ENCODE data around the gene LGR4. TPM values are rescaled to one million over a fixed set of nuclear protein-coding genes. Genes with fewer than 3 reads are reported as not detected.

The LGR4 gene
- total and polyA plus RNA-seq, 9 of the 15 experiments (the other 6 are each of a cell fraction or from before 2014, with no cell fraction given) = 0.94 to 10.1 (median 5.8) TPM

DNA sequence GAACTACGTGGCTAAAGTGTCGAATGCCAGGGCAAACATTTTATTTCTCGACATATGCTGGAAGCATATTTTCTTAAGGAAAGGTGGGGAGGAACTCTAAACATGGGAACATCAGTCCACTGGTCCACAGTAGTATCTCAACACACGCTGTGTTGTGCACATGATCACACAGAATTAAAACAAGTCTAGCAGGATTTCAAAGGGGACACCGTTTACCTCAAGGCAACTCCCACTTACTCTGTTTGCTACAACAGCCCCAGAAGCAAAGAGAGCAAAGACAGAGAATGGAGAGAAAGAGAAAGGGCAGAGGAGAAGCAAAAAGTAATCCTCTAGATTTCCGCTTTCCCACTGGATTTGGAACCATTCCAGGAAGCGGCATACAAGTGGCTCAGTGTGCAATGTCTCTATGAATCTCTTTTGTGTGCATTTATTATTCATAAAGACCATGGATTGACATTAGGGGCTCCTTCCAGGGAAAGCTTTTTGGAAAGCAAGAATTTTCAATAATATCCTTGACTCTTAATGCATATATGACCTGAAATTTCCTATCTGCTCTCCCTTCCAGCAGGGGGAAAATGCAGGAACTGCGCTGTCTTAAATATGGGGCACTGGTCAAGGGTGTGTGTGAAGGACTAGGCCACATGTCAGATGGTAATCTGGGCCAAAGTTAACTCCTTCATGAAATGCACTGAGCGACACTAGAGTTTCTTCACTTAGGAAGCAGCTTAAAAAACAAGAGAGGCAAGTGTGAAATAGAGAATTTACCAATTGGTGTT lies 74.8 kb downstream of the LGR4 start (continued):
- TF ChIP-seq, protein P1, sequence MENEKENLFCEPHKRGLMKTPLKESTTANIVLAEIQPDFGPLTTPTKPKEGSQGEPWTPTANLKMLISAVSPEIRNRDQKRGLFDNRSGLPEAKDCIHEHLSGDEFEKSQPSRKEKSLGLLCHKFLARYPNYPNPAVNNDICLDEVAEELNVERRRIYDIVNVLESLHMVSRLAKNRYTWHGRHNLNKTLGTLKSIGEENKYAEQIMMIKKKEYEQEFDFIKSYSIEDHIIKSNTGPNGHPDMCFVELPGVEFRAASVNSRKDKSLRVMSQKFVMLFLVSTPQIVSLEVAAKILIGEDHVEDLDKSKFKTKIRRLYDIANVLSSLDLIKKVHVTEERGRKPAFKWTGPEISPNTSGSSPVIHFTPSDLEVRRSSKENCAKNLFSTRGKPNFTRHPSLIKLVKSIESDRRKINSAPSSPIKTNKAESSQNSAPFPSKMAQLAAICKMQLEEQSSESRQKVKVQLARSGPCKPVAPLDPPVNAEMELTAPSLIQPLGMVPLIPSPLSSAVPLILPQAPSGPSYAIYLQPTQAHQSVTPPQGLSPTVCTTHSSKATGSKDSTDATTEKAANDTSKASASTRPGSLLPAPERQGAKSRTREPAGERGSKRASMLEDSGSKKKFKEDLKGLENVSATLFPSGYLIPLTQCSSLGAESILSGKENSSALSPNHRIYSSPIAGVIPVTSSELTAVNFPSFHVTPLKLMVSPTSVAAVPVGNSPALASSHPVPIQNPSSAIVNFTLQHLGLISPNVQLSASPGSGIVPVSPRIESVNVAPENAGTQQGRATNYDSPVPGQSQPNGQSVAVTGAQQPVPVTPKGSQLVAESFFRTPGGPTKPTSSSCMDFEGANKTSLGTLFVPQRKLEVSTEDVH (IDR thresholded peaks at IDR 0.05; ENCODE audit: low read depth, partially characterized antibody) = no peak
- TF ChIP-seq HDAC2 (IDR thresholded peaks at IDR 0.05) (no peak), HMBOX1 (IDR thresholded peaks at IDR 0.05) (peak; percentile 88), ZNF830 (CRISPR knock-in tag; IDR thresholded peaks at IDR 0.05) (no peak), ELF4 (CRISPR knock-in tag; IDR thresholded peaks at IDR 0.05) (no peak), PHF8 (IDR thresholded peaks at IDR 0.05; ENCODE audit: borderline replicate concordance, low read length) (no peak), SMARCA4 (IDR thresholded peaks at IDR 0.05) (peak; percentile 38; the same call in 1 of the 2 replicates), PRPF4 (IDR thresholded peaks at IDR 0.05; ENCODE audit: insufficient read depth, low read depth, low read length, poor library complexity, severe bottlenecking) (no peak), MCM3 (IDR thresholded peaks at IDR 0.05) (no peak), ZNF274 (IDR thresholded peaks at IDR 0.05; ENCODE audit: borderline replicate concordance, low read depth, low read length) (no peak), ARNT (IDR thresholded peaks at IDR 0.05) (no peak), SMAD4 (CRISPR knock-in tag; conservative IDR thresholded peaks at IDR 0.05) (no peak), CUX1 (CRISPR knock-in tag; IDR thresholded peaks at IDR 0.05) (no peak), HCFC1 (IDR thresholded peaks at IDR 0.05; ENCODE audit: low read depth, low read length) (no peak)
- TF ChIP-seq, protein P2, sequence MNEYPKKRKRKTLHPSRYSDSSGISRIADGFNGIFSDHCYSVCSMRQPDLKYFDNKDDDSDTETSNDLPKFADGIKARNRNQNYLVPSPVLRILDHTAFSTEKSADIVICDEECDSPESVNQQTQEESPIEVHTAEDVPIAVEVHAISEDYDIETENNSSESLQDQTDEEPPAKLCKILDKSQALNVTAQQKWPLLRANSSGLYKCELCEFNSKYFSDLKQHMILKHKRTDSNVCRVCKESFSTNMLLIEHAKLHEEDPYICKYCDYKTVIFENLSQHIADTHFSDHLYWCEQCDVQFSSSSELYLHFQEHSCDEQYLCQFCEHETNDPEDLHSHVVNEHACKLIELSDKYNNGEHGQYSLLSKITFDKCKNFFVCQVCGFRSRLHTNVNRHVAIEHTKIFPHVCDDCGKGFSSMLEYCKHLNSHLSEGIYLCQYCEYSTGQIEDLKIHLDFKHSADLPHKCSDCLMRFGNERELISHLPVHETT (CRISPR knock-in tag; conservative IDR thresholded peaks at IDR 0.05 in 1 of 2, IDR thresholded peaks at IDR 0.05 in 1 of 2) = peak in 1 of 2 experiments; percentile 34; a peak in 1 of 4 replicates
